Effector CD4-positive, alpha-beta T cell (primary cell): ENCODE results near the gene RNF227.
"Not testable (repeated sequence)": the region's sequence is repeated elsewhere in the genome, so short reads cannot be mapped to it uniquely, and the experiment has no call there.

Experiments used
- DNase-seq: peaks from one replicate; pipeline ENCODE4 v3.0.0-alpha.2; 2020
- total RNA-seq: gene quantifications from one replicate; lab custom pipeline; 2026; lab: John Stamatoyannopoulos, UW

The RNF227 gene
- total RNA-seq, result 6.6 reads per million, percentile 24 among the genes with 10 or more reads in this experiment

DNA sequence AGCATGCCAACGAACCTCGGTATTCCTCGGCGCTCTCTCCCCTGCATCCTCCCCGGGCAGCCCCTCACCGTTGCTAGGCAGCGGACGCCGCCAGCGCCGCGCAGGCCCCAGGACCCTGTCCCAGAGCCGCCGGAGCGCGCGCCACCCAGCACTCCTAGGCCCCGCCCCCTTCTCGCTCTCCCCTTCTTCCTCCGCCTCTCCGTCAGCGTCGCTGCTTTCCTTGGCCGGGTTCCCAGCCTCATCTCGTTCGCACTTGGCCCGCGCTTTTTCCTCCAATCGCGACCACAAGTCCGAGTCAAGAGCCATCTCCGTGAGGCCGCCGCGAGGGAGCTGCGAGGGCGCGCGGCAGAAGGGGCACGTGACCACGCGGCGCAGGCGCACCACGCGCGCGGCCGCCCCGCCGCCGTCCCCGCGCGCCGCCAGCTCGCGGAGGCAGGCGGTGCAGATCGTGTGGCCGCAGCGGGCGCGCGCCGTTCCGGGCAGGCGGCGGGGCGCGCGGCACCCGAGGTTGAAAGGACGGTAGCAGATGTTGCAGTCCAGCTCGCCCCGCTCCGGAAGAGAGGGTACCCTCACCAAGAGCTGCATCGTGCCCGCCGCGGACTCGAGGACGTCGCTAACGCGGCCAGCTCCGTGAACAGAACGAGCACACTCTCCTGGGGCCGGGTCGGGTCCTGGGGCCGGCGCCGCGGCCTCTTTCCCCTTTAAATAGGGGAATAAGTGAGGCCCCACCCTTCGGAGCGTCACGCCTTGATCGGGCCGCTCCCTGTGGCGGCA, at the start of gene RNF227:
Gene RNF227, minus strand, starts transcription at position 679 of the 774 bp plus-strand sequence. Its CDS starts 94 bp downstream, at position 585.
- DNase-seq, result peak; percentile 67

- no peak for DNase-seq
Observed at GRCh38 chr17:7961421-7961820, 45.3 kb upstream of the RNF227 start.

GRCh38 chr17:7959503-7960253, 43.6 kb upstream of the RNF227 start:
- DNase-seq, result no peak

GRCh38 chr17:7956228-7956965, 40.3 kb upstream of the RNF227 start:
- no peak for DNase-seq

DNA sequence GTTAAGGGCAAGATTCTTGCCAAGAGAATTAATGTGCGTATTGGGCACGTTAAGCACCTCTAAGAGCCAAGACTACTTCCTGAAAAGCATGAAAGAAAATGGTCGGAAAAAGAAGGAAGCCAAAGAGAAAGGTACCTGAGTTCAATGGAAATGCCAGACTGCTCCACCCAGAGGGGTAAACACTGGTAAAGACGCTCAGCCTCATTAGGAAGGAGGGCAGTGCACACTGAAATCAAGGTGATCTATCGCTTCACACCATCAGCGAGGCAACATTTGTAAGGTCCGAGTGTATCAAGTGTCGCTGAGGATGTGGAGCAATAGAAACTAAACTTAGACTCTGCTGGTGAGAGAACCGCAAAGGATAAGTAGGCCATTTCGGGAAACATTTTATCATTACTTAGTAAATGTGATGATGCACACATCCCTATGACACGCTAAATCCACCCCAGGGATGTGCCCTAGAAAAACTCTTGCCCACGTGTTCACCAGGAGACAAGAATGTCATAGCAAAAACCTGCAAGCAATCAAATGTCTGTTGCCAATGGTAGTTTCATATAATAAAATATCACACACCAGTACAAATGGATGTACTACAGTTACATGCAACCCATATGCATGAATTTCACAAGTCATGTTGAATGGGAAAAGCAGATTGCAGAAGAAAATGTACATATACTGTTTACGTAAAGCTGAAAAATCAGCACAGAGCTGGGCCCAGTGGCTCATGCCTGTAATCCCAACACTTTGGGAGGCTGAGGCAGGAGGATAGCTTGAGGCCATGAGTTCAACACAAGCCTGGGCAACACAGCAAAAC, 39.5 kb upstream of the RNF227 start:
- no peak for DNase-seq

DNA sequence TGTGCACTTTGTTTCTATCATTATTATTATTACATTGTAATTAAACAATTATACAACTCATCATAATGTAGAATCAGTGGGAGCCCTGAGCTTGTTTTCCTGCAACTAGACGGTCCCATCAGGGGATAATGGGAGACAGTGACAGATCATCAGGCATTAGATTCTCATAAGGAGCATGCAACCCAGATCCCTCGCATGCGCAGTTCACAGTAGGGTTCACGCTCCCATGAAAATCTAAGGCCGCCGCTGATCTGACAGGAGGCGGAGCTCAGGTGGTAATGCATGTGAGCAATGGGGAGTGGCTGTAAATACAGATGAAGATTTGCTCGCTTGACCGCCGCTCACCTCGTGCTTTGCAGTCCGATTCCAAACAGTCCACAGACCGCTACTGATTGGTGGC, 37.2 kb upstream of the RNF227 start:
- not testable (repeated sequence) for DNase-seq

DNA sequence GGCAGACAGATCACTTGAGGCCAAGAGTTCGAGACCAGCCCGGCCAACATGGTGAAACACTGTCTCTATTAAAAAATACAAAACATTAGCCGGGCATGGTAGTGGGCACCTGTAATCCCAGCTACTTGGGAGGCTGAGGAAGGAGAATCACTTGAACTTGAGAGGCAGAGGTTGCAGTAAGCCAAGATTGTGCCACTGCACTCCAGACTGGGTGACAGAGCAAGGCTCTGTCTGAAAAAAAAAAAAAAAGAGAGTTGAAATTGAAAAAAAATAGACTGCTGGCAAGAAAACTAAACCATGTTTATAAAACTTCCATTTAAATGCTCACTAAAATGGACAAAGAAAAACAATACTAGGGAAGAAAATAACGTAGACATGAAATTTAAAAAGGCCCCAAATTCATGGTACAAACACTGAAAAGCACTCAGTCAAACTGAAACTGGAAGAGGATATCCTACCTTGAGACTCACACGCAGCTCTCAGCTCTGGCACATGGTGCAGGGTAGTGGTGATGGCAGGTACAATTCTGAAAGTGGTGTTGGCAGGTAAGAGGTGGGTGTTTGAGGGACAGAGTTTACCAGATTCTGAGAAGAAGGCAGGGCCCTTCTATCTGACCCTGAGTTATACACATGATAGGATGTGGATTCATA, 35.2 kb upstream of the RNF227 start:
- DNase-seq, result no peak

- no peak for DNase-seq
Observed at GRCh38 chr17:7950578-7950977, 34.5 kb upstream of the RNF227 start.

GRCh38 chr17:7947651-7948050, 31.6 kb upstream of the RNF227 start:
- no peak for DNase-seq

GRCh38 chr17:7946441-7946840, 30.4 kb upstream of the RNF227 start:
- no peak for DNase-seq

GRCh38 chr17:7945651-7946050, 29.6 kb upstream of the RNF227 start:
- no peak for DNase-seq

- DNase-seq, result no peak
Observed at GRCh38 chr17:7944326-7944725, 28.2 kb upstream of the RNF227 start.

DNA sequence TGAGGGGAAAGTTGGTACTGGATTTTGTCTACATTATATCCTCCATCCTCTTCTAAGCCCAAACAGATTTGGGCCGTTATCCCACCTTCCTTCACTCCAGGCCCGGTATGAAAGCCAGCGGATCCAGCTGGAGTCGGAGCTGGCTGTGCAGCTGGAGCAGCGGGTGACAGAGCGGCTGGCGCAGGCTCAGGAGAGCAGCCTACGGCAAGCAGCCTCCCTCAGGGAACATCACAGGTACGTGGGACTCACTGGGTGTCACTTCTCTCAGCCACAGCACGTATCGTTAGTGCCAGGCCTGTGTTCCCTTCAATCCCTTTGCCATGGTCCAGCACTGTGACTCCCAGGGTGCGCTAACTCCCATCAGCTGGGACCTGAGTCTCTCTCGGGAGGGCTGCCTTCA, 27.2 kb upstream of the RNF227 start:
- DNase-seq, result no peak

DNA sequence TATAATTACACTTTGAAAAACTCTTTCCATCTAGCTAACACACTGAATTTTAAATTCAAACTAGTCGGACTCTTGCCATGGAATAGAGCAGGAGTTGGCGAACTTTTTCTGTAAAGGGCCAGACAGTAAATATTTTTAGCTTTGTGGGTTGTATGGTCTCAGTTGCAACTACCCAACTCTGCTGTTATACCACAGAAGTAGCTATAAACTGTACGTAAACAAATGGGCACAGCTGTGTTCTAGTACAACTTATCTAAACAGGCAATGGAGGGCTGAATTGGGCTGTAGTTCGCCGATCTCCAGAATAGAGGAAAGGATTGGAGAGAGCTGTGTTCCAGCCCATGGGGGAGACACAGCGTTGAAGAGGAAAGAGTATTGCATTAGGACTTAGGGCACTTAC, 24.7 kb upstream of the RNF227 start:
- no peak for DNase-seq

GRCh38 chr17:7940034-7940433, 23.9 kb upstream of the RNF227 start:
- no peak for DNase-seq

GRCh38 chr17:7935859-7936258, 19.8 kb upstream of the RNF227 start:
- no peak for DNase-seq

DNA sequence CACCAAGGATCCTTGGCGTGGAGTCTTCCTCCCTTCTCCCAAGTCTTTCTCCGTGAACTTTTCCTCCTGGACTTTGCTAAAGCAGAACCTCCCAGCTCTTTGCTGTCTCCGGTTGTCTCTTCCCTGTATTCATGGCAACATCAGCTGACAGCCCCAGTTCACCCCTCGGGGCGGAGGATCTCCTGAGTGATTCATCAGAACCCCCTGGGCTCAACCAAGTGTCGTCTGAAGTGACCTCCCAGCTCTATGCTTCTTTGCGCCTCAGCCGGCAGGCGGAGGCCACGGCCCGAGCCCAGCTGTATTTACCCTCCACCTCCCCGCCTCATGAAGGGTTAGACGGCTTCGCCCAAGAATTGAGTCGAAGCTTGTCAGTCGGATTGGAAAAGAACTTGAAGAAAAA, 16.9 kb upstream of the RNF227 start:
- no peak for DNase-seq

GRCh38 chr17:7932483-7932891, 16.4 kb upstream of the RNF227 start:
- no peak for DNase-seq

DNA sequence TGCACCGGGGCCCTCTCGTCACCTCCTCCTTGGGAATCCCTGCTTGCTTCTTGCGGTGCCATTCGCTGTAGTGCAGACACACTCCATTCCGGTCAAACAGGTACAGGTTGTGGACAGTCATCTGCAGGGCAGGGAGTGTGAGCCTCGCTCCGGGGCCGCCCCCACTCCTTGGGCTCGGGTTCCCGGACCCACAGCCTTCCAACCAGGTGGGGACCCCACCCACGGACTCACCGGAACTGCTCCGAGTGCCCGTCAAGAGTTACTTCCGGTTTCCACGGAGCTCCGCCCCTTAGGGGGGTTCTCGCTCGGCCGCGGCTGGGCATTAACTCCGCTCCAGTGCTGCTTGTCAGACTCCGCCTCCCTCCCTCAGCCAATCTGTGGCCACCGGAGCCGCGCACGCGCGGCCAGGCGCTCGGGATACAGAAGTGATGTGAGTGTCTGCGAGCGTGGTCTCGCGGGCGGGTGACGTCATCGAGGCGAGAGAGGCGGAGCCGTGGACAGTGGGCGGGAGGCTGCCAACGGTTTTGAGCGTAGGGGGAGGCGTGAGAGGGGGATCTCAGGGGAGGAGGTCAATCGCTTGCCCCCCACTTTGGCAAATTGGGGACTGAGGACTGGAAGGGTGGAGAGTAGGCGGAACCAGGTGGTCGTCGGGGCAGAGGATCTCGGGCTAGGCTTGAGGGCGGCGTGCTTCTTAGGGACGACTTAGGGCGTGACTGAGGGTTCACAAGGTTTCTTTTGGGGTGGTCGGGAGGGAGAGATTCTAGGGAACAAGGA, 15.8 kb upstream of the RNF227 start, which contains the start of the genes CNTROB and TRAPPC1:
Gene CNTROB, plus strand, starts transcription at position 498 of the 774 bp plus-strand sequence. CDS start 874 bp downstream, outside the sequence.
Gene TRAPPC1, minus strand, starts transcription at position 238 of the 774 bp plus-strand sequence. Its CDS starts 117 bp downstream, at position 121.
- peak; percentile 99 for DNase-seq

DNA sequence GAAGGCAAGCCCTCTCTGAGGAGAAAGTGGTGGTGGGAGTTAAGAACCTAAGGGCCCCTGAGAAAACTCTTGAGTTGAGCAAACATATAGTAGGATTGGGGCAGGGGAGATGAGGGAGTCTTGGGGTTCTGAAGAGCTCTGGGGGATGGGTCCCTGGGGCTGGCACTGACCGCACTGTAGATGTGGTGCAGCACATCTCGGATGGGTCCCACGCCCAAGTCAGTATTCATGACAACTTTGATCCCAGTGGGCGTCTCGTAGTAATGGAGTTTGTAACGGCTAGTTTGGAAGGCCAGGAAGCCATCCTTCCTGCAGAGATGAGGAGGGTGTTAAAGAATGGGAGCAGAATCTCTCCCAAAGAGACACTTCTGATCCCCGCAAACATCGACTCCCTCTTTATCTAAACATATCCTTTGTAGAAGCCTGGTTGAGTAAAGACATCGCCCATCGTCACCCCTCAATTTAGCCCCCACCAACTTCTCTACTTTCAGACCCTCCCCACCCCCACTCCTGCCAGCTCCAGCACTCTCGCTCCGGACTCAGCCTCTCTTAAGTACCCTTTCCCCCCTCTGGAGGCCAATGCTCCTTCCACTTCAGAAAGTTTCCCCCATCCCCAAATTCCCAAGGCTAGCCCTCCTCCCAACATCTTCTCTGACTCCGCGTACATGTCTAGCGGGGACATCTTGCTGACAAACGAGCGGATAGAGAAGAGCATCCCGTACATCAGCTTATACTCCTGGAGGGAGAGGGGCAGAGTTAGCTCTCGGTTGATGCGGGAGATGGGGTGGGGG, 14.9 kb upstream of the RNF227 start:
- DNase-seq, result no peak
